ENCODE data around the gene BLOC1S3.

Gene BLOC1S3

GRCh38 chr19:45158503-45159209 lies 19.9 kb upstream of the BLOC1S3 start:
- H3K36me3 ChIP-seq (ENCODE audit: control insufficient read depth in 1 of 2, insufficient read depth in 2 of 2, low read length in 2 of 2), result no peaks in the 10 kb centered on the region
- H3K4me1 ChIP-seq (ENCODE audit: control insufficient read depth in 1 of 2, insufficient read depth in 2 of 2, low read length in 2 of 2), result peaks cover 0 to 4% of the 10 kb centered on the region in 2 donors
- H3K27ac ChIP-seq (ENCODE audit: low read length), result no peak overlapping the region
- no peaks in the 10 kb centered on the region for H3K27me3 ChIP-seq (ENCODE audit: low read depth, low read length)
- H3K4me3 ChIP-seq (ENCODE audit: low read depth in 1 of 2, low read length in 2 of 2), result no peak overlapping the region
- H3K9me3 ChIP-seq (ENCODE audit: control insufficient read depth in 1 of 2, low read length in 2 of 2), result no peaks in the 10 kb centered on the region

- Histone ChIP-seq H3K4me3 (ENCODE audit: low read depth in 1 of 2, low read length in 2 of 2) (no peak overlapping the region), H3K27me3 (ENCODE audit: low read depth, low read length) (no peaks in the 10 kb centered on the region), H3K9me3 (ENCODE audit: control insufficient read depth in 1 of 2, low read length in 2 of 2) (no peaks in the 10 kb centered on the region), H3K4me1 (ENCODE audit: control insufficient read depth in 1 of 2, insufficient read depth in 2 of 2, low read length in 2 of 2) (peaks cover 0 to 2% of the 10 kb centered on the region in 2 donors), H3K36me3 (ENCODE audit: control insufficient read depth in 1 of 2, insufficient read depth in 2 of 2, low read length in 2 of 2) (no peaks in the 10 kb centered on the region), H3K27ac (ENCODE audit: low read length) (no peak overlapping the region)
Measured at GRCh38 chr19:45159210-45159970, 19.2 kb upstream of the BLOC1S3 start.

- no peak overlapping the region for H3K4me3 ChIP-seq (ENCODE audit: low read depth in 1 of 2, low read length in 2 of 2)
- H3K27me3 ChIP-seq (ENCODE audit: low read depth, low read length), result no peaks in the 10 kb centered on the region
- H3K4me1 ChIP-seq (ENCODE audit: control insufficient read depth in 1 of 2, insufficient read depth in 2 of 2, low read length in 2 of 2), result peaks cover 0 to 4% of the 10 kb centered on the region in 2 donors
- H3K36me3 ChIP-seq (ENCODE audit: control insufficient read depth in 1 of 2, insufficient read depth in 2 of 2, low read length in 2 of 2), result no peaks in the 10 kb centered on the region
- no peaks in the 10 kb centered on the region for H3K9me3 ChIP-seq (ENCODE audit: control insufficient read depth in 1 of 2, low read length in 2 of 2)
- no peak overlapping the region for H3K27ac ChIP-seq (ENCODE audit: low read length)
Measured at GRCh38 chr19:45159971-45160324, 18.6 kb upstream of the BLOC1S3 start.

- Histone ChIP-seq H3K4me1 (ENCODE audit: control insufficient read depth in 1 of 2, insufficient read depth in 2 of 2, low read length in 2 of 2) (peaks cover 0 to 4% of the 10 kb centered on the region in 2 donors), H3K9me3 (ENCODE audit: control insufficient read depth in 1 of 2, low read length in 2 of 2) (no peaks in the 10 kb centered on the region), H3K27me3 (ENCODE audit: low read depth, low read length) (no peaks in the 10 kb centered on the region), H3K4me3 (ENCODE audit: low read depth in 1 of 2, low read length in 2 of 2) (no peak within 1 kb of the TSS), H3K27ac (ENCODE audit: low read length) (no peak within 1 kb of the TSS), H3K36me3 (ENCODE audit: control insufficient read depth in 1 of 2, insufficient read depth in 2 of 2, low read length in 2 of 2) (no peaks in the 10 kb centered on the region)
Measured at GRCh38 chr19:45160870-45161737, 17.5 kb upstream of the BLOC1S3 start, which contains the start of gene NKPD1. Gene NKPD1 (minus strand): TSS chr19:45160982. CDS start chr19:45160150, 832 bp downstream.

GRCh38 chr19:45161738-45162607 lies 16.6 kb upstream of the BLOC1S3 start:
- Histone ChIP-seq H3K27me3 (ENCODE audit: low read depth, low read length) (no peaks in the 10 kb centered on the region), H3K9me3 (ENCODE audit: control insufficient read depth in 1 of 2, low read length in 2 of 2) (no peaks in the 10 kb centered on the region), H3K4me3 (ENCODE audit: low read depth in 1 of 2, low read length in 2 of 2) (no peak overlapping the region), H3K4me1 (ENCODE audit: control insufficient read depth in 1 of 2, insufficient read depth in 2 of 2, low read length in 2 of 2) (peaks cover 0 to 4% of the 10 kb centered on the region in 2 donors), H3K27ac (ENCODE audit: low read length) (no peak overlapping the region), H3K36me3 (ENCODE audit: control insufficient read depth in 1 of 2, insufficient read depth in 2 of 2, low read length in 2 of 2) (no peaks in the 10 kb centered on the region)

GRCh38 chr19:45162608-45163143 lies 15.9 kb upstream of the BLOC1S3 start:
- no peak overlapping the region for H3K4me3 ChIP-seq (ENCODE audit: low read depth in 1 of 2, low read length in 2 of 2)
- peaks cover 0 to 4% of the 10 kb centered on the region in 2 donors for H3K4me1 ChIP-seq (ENCODE audit: control insufficient read depth in 1 of 2, insufficient read depth in 2 of 2, low read length in 2 of 2)
- H3K27me3 ChIP-seq (ENCODE audit: low read depth, low read length), result no peaks in the 10 kb centered on the region
- H3K9me3 ChIP-seq (ENCODE audit: control insufficient read depth in 1 of 2, low read length in 2 of 2), result no peaks in the 10 kb centered on the region
- no peak overlapping the region for H3K27ac ChIP-seq (ENCODE audit: low read length)
- no peaks in the 10 kb centered on the region for H3K36me3 ChIP-seq (ENCODE audit: control insufficient read depth in 1 of 2, insufficient read depth in 2 of 2, low read length in 2 of 2)

GRCh38 chr19:45163156-45163555 lies 15.4 kb upstream of the BLOC1S3 start:
- Histone ChIP-seq H3K4me1 (ENCODE audit: control insufficient read depth in 1 of 2, insufficient read depth in 2 of 2, low read length in 2 of 2) (peaks cover 0 to 4% of the 10 kb centered on the region in 2 donors), H3K27me3 (ENCODE audit: low read depth, low read length) (no peaks in the 10 kb centered on the region), H3K36me3 (ENCODE audit: control insufficient read depth in 1 of 2, insufficient read depth in 2 of 2, low read length in 2 of 2) (no peaks in the 10 kb centered on the region), H3K4me3 (ENCODE audit: low read depth in 1 of 2, low read length in 2 of 2) (no peak overlapping the region), H3K27ac (ENCODE audit: low read length) (no peak overlapping the region), H3K9me3 (ENCODE audit: control insufficient read depth in 1 of 2, low read length in 2 of 2) (no peaks in the 10 kb centered on the region)

- Histone ChIP-seq H3K27me3 (ENCODE audit: low read depth, low read length) (no peaks in the 10 kb centered on the region), H3K27ac (ENCODE audit: low read length) (no peak overlapping the region), H3K9me3 (ENCODE audit: control insufficient read depth in 1 of 2, low read length in 2 of 2) (no peaks in the 10 kb centered on the region), H3K4me3 (ENCODE audit: low read depth in 1 of 2, low read length in 2 of 2) (no peak overlapping the region), H3K36me3 (ENCODE audit: control insufficient read depth in 1 of 2, insufficient read depth in 2 of 2, low read length in 2 of 2) (no peaks in the 10 kb centered on the region), H3K4me1 (ENCODE audit: control insufficient read depth in 1 of 2, insufficient read depth in 2 of 2, low read length in 2 of 2) (peaks cover 0 to 4% of the 10 kb centered on the region in 2 donors)
Measured at GRCh38 chr19:45163751-45164460, 14.7 kb upstream of the BLOC1S3 start.

GRCh38 chr19:45164577-45165335 lies 13.8 kb upstream of the BLOC1S3 start:
- Histone ChIP-seq H3K4me1 (ENCODE audit: control insufficient read depth in 1 of 2, insufficient read depth in 2 of 2, low read length in 2 of 2) (peaks cover 0 to 4% of the 10 kb centered on the region in 2 donors), H3K9me3 (ENCODE audit: control insufficient read depth in 1 of 2, low read length in 2 of 2) (no peaks in the 10 kb centered on the region), H3K27me3 (ENCODE audit: low read depth, low read length) (no peaks in the 10 kb centered on the region), H3K36me3 (ENCODE audit: control insufficient read depth in 1 of 2, insufficient read depth in 2 of 2, low read length in 2 of 2) (no peaks in the 10 kb centered on the region), H3K27ac (ENCODE audit: low read length) (no peak overlapping the region), H3K4me3 (ENCODE audit: low read depth in 1 of 2, low read length in 2 of 2) (no peak overlapping the region)
